Osteoblast (primary cell): ENCODE data around the gene SLC34A1. TPM values are rescaled to one million over a fixed set of nuclear protein-coding genes. Genes with fewer than 3 reads are reported as not detected.

ENCODE experiments used
- DNase-seq: peaks from one replicate; pipeline ENCODE4 v3.0.0; 2011; ENCODE audit warnings: low spot score, mixed read lengths; ENCODE audit not compliant: insufficient read length; ENCODE audit errors: missing footprints
- H2AFZ ChIP-seq: 2 replicates; pipeline ENCODE4 v1.6.0; 2011; ENCODE audit warnings: mild to moderate bottlenecking, low read length
- H3K27ac ChIP-seq: 2 replicates; pipeline ENCODE4 v1.5.1; 2011; ENCODE audit warnings: mild to moderate bottlenecking, low read depth, low read length, moderate library complexity
- H3K27me3 ChIP-seq: 2 replicates; pipeline ENCODE4 v1.6.0; 2012; ENCODE audit warnings: mild to moderate bottlenecking, control low read depth, inconsistent platforms, low read length, moderate library complexity; ENCODE audit not compliant: insufficient read depth
- H3K36me3 ChIP-seq: 2 replicates; pipeline ENCODE4 v1.5.1; 2011; ENCODE audit warnings: mild to moderate bottlenecking, low read length, control low read depth, moderate library complexity; ENCODE audit not compliant: insufficient read depth
- H3K4me1 ChIP-seq: 2 replicates; pipeline ENCODE4 v1.5.1; 2011; ENCODE audit warnings: mild to moderate bottlenecking, low read length, control low read depth, moderate library complexity; ENCODE audit not compliant: insufficient read depth
- H3K4me2 ChIP-seq: 2 replicates; pipeline ENCODE4 v1.6.0; 2011; ENCODE audit warnings: mild to moderate bottlenecking, low read length; ENCODE audit not compliant: insufficient read depth
- H3K4me3 ChIP-seq: fragments of 200-600 bp; sonication (generic); 3 replicates; pipeline ENCODE4 v1.5.1; 2012; ENCODE audit warnings: mild to moderate bottlenecking, low read length, inconsistent platforms; ENCODE audit not compliant: insufficient read depth
- H3K79me2 ChIP-seq: 2 replicates; pipeline ENCODE4 v1.6.0; 2012; ENCODE audit warnings: mild to moderate bottlenecking, low read length, control low read depth, inconsistent platforms; ENCODE audit not compliant: insufficient read depth
- H3K9me3 ChIP-seq: 2 replicates; pipeline ENCODE4 v1.5.1; 2011; ENCODE audit warnings: low read depth, low read length, control low read depth
- H4K20me1 ChIP-seq: 2 replicates; pipeline ENCODE4 v1.6.0; 2012; ENCODE audit warnings: mild to moderate bottlenecking, low read length, control low read depth; ENCODE audit not compliant: insufficient read depth
- total RNA-seq: library from RNA; depleted of rRNA; stranded (reverse); fragments of >200 nt; gene quantifications from 2 replicates; pipeline ENCODE4 v1.2.3, GENCODE V29; 2012
- TF ChIP-seq, protein P1 (sequence below): IDR thresholded peaks from 2 replicates; pipeline ENCODE4 v1.5.1; 2011; ENCODE audit warnings: mild to moderate bottlenecking, low read depth, low read length, moderate library complexity; ENCODE audit errors: extremely low read depth

SLC34A1 gene
- total RNA-seq, 1 donor = not detected

DNA sequence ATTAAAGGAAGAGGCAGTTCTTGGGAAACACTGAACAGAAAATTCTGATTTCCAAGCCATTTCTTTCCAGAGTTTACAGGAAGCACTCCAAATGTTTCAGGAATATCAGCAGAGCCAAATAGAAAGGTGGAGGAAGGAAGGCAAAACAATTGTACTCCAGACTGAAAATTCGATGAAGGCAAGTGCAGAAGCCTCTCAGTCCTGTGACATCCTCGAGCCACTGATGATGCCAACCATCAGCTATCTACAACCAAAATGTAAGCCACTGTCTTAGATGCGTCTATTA is 34.9 kb upstream of the SLC34A1 start:
- Histone ChIP-seq H4K20me1 (peaks cover 10% of the 10 kb centered on the region), H3K36me3 (peaks cover 6% of the 10 kb centered on the region), H2AFZ (no peak overlapping the region), H3K4me3 (no peak overlapping the region), H3K79me2 (peaks cover 65% of the 10 kb centered on the region), H3K27me3 (no peaks in the 10 kb centered on the region), H3K4me1 (peaks cover 15% of the 10 kb centered on the region), H3K9me3 (no peaks in the 10 kb centered on the region), H3K4me2 (no peak overlapping the region), H3K27ac (no peak overlapping the region)
- TF ChIP-seq, protein P1, sequence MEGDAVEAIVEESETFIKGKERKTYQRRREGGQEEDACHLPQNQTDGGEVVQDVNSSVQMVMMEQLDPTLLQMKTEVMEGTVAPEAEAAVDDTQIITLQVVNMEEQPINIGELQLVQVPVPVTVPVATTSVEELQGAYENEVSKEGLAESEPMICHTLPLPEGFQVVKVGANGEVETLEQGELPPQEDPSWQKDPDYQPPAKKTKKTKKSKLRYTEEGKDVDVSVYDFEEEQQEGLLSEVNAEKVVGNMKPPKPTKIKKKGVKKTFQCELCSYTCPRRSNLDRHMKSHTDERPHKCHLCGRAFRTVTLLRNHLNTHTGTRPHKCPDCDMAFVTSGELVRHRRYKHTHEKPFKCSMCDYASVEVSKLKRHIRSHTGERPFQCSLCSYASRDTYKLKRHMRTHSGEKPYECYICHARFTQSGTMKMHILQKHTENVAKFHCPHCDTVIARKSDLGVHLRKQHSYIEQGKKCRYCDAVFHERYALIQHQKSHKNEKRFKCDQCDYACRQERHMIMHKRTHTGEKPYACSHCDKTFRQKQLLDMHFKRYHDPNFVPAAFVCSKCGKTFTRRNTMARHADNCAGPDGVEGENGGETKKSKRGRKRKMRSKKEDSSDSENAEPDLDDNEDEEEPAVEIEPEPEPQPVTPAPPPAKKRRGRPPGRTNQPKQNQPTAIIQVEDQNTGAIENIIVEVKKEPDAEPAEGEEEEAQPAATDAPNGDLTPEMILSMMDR = no peak
- no peak for DNase-seq

GRCh38 chr5:177349762-177350161 is 34.5 kb upstream of the SLC34A1 start:
- H3K4me3 ChIP-seq = no peak overlapping the region
- peak overlapping the region; percentile 86 for H3K4me2 ChIP-seq
- no peak overlapping the region for H3K27ac ChIP-seq
- H3K79me2 ChIP-seq = peaks cover 62% of the 10 kb centered on the region
- peaks cover 10% of the 10 kb centered on the region for H4K20me1 ChIP-seq
- TF ChIP-seq, protein P1 = no peak
- H3K4me1 ChIP-seq = peaks cover 15% of the 10 kb centered on the region
- peaks cover 6% of the 10 kb centered on the region for H3K36me3 ChIP-seq
- no peaks in the 10 kb centered on the region for H3K27me3 ChIP-seq
- no peaks in the 10 kb centered on the region for H3K9me3 ChIP-seq
- H2AFZ ChIP-seq = no peak overlapping the region
- peak; percentile 39 for DNase-seq

DNA sequence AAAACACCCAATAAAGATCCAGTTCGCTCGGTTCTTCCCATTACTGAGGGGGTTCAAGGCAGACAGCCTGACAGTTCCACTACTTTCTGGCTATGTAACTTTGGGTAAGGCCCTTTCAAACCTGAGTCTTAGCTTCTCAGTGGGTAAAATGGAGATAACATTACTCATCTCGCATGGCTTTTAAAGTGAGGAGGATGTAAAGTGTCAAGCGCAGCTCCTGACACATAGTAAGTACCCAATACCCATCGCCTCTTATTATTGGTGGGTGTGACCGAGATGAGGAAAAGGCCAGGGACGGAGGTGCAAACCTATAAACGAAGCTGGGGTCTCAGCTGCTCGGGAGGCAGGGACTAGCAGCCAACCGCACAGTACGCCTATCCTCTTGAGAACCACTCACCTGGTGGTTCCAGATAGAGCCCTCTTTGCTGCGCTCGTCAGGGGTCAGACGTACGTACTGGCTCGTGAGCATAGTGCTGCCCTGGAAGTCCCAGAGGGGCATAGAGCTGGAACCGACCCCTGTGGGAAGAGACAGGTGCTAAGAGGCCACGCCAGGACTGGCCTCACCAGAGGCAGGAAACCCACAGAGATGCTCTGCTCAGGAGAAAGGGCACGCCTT is 33.4 kb upstream of the SLC34A1 start:
- peaks cover 53% of the 10 kb centered on the region for H3K79me2 ChIP-seq
- peak; percentile 52 for DNase-seq
- H3K27me3 ChIP-seq = no peaks in the 10 kb centered on the region
- peak overlapping the region; percentile 98 for H3K4me3 ChIP-seq
- peaks cover 10% of the 10 kb centered on the region for H4K20me1 ChIP-seq
- H3K9me3 ChIP-seq = no peaks in the 10 kb centered on the region
- peaks cover 15% of the 10 kb centered on the region for H3K4me1 ChIP-seq
- peak overlapping the region; percentile 99 for H2AFZ ChIP-seq
- peak overlapping the region; percentile 97 for H3K27ac ChIP-seq
- TF ChIP-seq, protein P1 = no peak
- H3K36me3 ChIP-seq = peaks cover 6% of the 10 kb centered on the region
- peak overlapping the region; percentile 86 for H3K4me2 ChIP-seq

DNA sequence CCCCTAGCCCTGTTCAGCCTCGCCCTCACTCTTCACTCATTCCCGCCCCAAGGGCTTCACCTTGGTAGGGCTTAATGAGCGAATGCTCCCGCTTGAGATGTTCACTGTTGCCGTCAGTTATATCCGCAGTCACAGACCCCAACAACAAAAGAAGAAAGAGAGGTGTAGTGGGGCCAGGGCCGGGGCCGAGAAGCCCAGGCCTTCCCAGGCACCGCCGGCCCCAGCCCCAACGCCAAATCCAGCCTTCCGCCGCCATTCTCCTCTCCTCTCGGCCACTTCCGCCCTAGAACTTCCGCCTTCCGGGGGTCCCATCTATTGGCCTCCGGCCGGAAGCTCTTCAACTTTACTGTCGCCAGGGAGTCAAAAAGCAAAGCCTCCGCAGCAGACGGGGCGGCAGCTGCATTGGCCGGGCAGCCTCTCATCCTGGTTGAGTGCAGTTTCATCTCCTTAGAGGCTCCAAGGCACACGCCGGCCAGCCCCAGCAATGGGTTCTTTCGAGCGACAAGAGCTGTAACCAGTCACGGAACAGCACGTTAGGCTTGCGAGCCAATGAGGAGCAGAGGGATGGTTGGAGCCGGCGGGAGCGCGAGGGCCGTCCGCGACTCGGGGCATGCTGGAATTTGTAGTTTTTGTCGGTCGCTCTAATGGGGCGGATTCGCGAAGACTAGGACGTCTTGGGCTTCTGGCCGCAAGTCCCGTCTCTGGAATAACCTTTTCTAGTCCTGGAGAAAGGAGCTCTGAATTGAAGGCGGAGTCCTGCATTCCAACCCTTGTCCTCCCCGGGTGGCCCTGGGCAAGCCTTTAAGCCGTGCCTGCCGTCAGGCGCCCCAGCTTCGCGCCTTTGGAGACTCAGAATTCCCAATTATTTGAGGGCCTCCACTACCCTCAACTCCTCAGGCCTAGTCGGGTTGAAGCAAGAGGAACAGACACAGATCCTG is 32.6 kb upstream of the SLC34A1 start, which contains the start of gene LMAN2:
TSS of gene LMAN2 (minus strand) at position 277 of the 938 bp plus-strand sequence. CDS start at position 256, 21 bp downstream.
- Histone ChIP-seq H3K27me3 (no peaks in the 10 kb centered on the region), H3K79me2 (peaks cover 45% of the 10 kb centered on the region), H3K27ac (peak within 1 kb of the TSS; percentile 97), H3K4me3 (peak within 1 kb of the TSS; percentile 98), H3K36me3 (peaks cover 3% of the 10 kb centered on the region), H3K9me3 (no peaks in the 10 kb centered on the region), H3K4me2 (peak within 1 kb of the TSS; percentile 86), H3K4me1 (peaks cover 15% of the 10 kb centered on the region), H2AFZ (peak within 1 kb of the TSS; percentile 99), H4K20me1 (peaks cover 6% of the 10 kb centered on the region)
- TF ChIP-seq, protein P1 = no peak
- peak; percentile 99 for DNase-seq
